ENCODE data around the gene GPRC5A.

The GPRC5A gene

GRCh38 chr12:12885096-12885792, 6.1 kb upstream of the GPRC5A start:
- TF ChIP-seq FOXP2 (optimal IDR thresholded peaks at IDR 0.05; ENCODE audit: borderline replicate concordance, extremely low read depth, extremely low read length, insufficient read depth) (no peak), POLR2AphosphoS5 (IDR thresholded peaks at IDR 0.05; ENCODE audit: low read depth, low read length) (no peak), SIN3A (IDR thresholded peaks at IDR 0.05; ENCODE audit: borderline replicate concordance, insufficient read depth, low read length) (no peak), TAF1 (IDR thresholded peaks at IDR 0.05; ENCODE audit: borderline replicate concordance, insufficient read depth, low read length) (no peak), REST (IDR thresholded peaks at IDR 0.05; ENCODE audit: insufficient read depth in 1 of 2, low read depth in 2 of 2, low read length in 2 of 2) (no peak)

GRCh38 chr12:12887471-12887870, 3.9 kb upstream of the GPRC5A start:
- no peak for TF ChIP-seq TAF1 (IDR thresholded peaks at IDR 0.05; ENCODE audit: borderline replicate concordance, insufficient read depth, low read length)
- TF ChIP-seq SIN3A (IDR thresholded peaks at IDR 0.05; ENCODE audit: borderline replicate concordance, insufficient read depth, low read length): no peak
- no peak for TF ChIP-seq FOXP2 (optimal IDR thresholded peaks at IDR 0.05; ENCODE audit: borderline replicate concordance, extremely low read depth, extremely low read length, insufficient read depth)
- no peak for TF ChIP-seq REST (IDR thresholded peaks at IDR 0.05; ENCODE audit: insufficient read depth in 1 of 2, low read depth in 2 of 2, low read length in 2 of 2)
- no peak for TF ChIP-seq POLR2AphosphoS5 (IDR thresholded peaks at IDR 0.05; ENCODE audit: low read depth, low read length)

- TF ChIP-seq POLR2AphosphoS5 (IDR thresholded peaks at IDR 0.05; ENCODE audit: low read depth, low read length): no peak
- no peak for TF ChIP-seq REST (IDR thresholded peaks at IDR 0.05; ENCODE audit: insufficient read depth in 1 of 2, low read depth in 2 of 2, low read length in 2 of 2)
- no peak for TF ChIP-seq FOXP2 (optimal IDR thresholded peaks at IDR 0.05; ENCODE audit: borderline replicate concordance, extremely low read depth, extremely low read length, insufficient read depth)
- TF ChIP-seq TAF1 (IDR thresholded peaks at IDR 0.05; ENCODE audit: borderline replicate concordance, insufficient read depth, low read length): no peak
- no peak for TF ChIP-seq SIN3A (IDR thresholded peaks at IDR 0.05; ENCODE audit: borderline replicate concordance, insufficient read depth, low read length)
Measured at GRCh38 chr12:12889701-12890100, 1.7 kb upstream of the GPRC5A start.

- no peak for TF ChIP-seq FOXP2 (optimal IDR thresholded peaks at IDR 0.05; ENCODE audit: borderline replicate concordance, extremely low read depth, extremely low read length, insufficient read depth)
- TF ChIP-seq SIN3A (IDR thresholded peaks at IDR 0.05; ENCODE audit: borderline replicate concordance, insufficient read depth, low read length): peak; percentile 62; the same call in 1 of the 2 replicates
Measured at GRCh38 chr12:12890543-12891079, 751 bp upstream of the GPRC5A start.

- TF ChIP-seq REST (IDR thresholded peaks at IDR 0.05; ENCODE audit: insufficient read depth in 1 of 2, low read depth in 2 of 2, low read length in 2 of 2): no peak
- TF ChIP-seq FOXP2 (optimal IDR thresholded peaks at IDR 0.05; ENCODE audit: borderline replicate concordance, extremely low read depth, extremely low read length, insufficient read depth): no peak
- no peak for TF ChIP-seq TAF1 (IDR thresholded peaks at IDR 0.05; ENCODE audit: borderline replicate concordance, insufficient read depth, low read length)
- no peak for TF ChIP-seq POLR2AphosphoS5 (IDR thresholded peaks at IDR 0.05; ENCODE audit: low read depth, low read length)
- TF ChIP-seq SIN3A (IDR thresholded peaks at IDR 0.05; ENCODE audit: borderline replicate concordance, insufficient read depth, low read length): no peak
Measured at GRCh38 chr12:12891881-12892355, 556 bp downstream of the GPRC5A start.
